ENCODE data around the gene ABCA4. TPM values are rescaled to one million over a fixed set of nuclear protein-coding genes. Genes with fewer than 3 reads are reported as not detected.
"Not testable (repeated sequence)": the region's sequence is repeated elsewhere in the genome, so short reads cannot be mapped to it uniquely, and the experiment has no call there.

Gene ABCA4
- total RNA-seq, 1 donor from 2014 or later = 1.2 TPM

DNA sequence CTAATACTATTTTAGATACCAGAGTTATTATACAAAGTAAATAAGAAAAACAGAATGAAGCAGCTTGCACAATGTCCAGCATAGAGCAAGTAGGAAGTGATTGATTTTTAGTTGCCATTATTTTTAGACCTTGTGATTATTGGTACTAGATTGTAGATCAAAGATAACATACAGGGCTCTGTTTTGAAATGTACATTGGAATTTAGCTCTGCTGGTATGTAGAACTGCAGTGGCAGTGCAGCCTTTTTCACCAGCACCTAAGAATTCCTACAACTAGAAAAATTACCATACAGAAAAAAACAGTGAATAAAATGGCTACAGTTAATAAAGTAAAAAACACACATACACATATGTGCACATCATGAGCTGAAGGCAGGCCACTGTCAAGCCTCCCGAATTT is 32.2 kb upstream of the ABCA4 start:
- Histone ChIP-seq H3K27me3 (no peaks in the 10 kb centered on the region), H3K9me3 (ENCODE audit: low read depth) (no peaks in the 10 kb centered on the region), H2AFZ (replicated peaks) (no peak overlapping the region), H3K9ac (no peak overlapping the region), H3F3A (ENCODE audit: low read depth) (no peaks in the 10 kb centered on the region), H3K4me2 (no peak overlapping the region), H3K27ac (no peak overlapping the region), H4K20me1 (ENCODE audit: low read depth) (no peaks in the 10 kb centered on the region), H3K4me1 (peaks cover 8% of the 10 kb centered on the region), H3K4me3 (no peak overlapping the region), H3K36me3 (no peaks in the 10 kb centered on the region), H3K79me2 (ENCODE audit: low read depth) (no peaks in the 10 kb centered on the region)
- TF ChIP-seq EZH2phosphoT487 (IDR thresholded peaks at IDR 0.05) (no peak), EZH2 (IDR thresholded peaks at IDR 0.05) (no peak)
- Mint-ChIP-seq H3K27ac (no peak overlapping the region), H3K9me3 (no peaks in the 10 kb centered on the region), H3K4me3 (no peak overlapping the region), H3K36me3 (no peaks in the 10 kb centered on the region), H3K4me1 (peaks cover 7% of the 10 kb centered on the region), H3K27me3 (ENCODE audit: insufficient read depth, low read depth) (peaks cover 7% of the 10 kb centered on the region)
- DNase-seq (ENCODE audit: low spot score) = no peak

DNA sequence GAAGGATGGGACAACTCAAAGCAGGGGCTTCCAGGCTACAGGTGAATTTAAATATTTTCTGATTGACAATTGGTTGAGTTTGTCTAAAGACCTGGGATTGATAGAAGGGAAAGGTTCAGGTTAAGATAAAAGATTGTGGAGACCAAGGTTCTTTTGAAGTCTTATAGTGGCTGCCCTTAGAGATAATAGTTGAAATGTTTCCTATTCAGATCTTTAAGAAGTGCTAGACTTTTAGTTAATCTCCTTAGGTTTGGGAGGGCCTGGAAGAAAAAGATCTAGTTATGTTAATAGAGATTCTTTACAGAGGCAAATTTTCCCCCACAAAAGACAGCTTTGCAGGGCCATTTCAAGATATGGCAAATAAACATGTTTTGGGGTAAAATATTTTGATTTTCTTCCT is 28.2 kb upstream of the ABCA4 start:
- H3K4me1 Mint-ChIP-seq; H3K36me3 Mint-ChIP-seq; H3K36me3 ChIP-seq; H3F3A ChIP-seq (ENCODE audit: low read depth); H4K20me1 ChIP-seq (ENCODE audit: low read depth); H3K4me3 Mint-ChIP-seq; H3K79me2 ChIP-seq (ENCODE audit: low read depth); H3K9me3 ChIP-seq (ENCODE audit: low read depth); H3K4me3 ChIP-seq; H3K4me2 ChIP-seq; H3K27ac ChIP-seq; H3K9ac ChIP-seq; H3K27ac Mint-ChIP-seq; H2AFZ ChIP-seq (replicated peaks); DNase-seq (ENCODE audit: low spot score); H3K27me3 ChIP-seq; H3K9me3 Mint-ChIP-seq; H3K27me3 Mint-ChIP-seq (ENCODE audit: insufficient read depth, low read depth): not testable (repeated sequence)
- H3K4me1 ChIP-seq = peaks cover 15% of the 10 kb centered on the region

DNA sequence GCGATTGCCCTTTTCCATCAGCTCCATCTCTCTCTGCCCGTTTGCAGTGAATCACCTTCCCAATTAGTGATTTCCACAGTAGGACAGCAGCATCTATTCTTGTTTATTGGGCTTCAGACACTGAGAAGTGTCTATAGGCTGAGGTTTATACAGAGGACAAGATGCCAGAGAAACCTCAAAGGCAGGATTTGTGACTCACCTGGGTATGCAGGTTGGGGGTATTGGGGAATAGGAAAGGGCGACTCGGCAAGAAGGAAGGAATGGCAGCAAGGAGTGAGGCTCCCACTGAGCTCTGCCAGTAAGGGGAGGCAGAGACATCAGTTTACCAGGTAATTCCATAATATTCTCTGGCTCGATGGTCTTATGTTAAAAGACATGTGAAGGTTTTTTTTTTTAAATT is 25.3 kb upstream of the ABCA4 start:
- H3K4me3 Mint-ChIP-seq = no peak overlapping the region
- H2AFZ ChIP-seq (replicated peaks) = peak overlapping the region; percentile 55
- H3K79me2 ChIP-seq (ENCODE audit: low read depth) = no peaks in the 10 kb centered on the region
- H3K27ac Mint-ChIP-seq = no peak overlapping the region
- no peaks in the 10 kb centered on the region for H3K27me3 ChIP-seq
- H3K9ac ChIP-seq = no peak overlapping the region
- H3K4me2 ChIP-seq = no peak overlapping the region
- H3K4me1 Mint-ChIP-seq = peaks cover 7% of the 10 kb centered on the region
- H3K4me1 ChIP-seq = peaks cover 15% of the 10 kb centered on the region
- no peaks in the 10 kb centered on the region for H3K9me3 ChIP-seq (ENCODE audit: low read depth)
- TF ChIP-seq, protein P1, sequence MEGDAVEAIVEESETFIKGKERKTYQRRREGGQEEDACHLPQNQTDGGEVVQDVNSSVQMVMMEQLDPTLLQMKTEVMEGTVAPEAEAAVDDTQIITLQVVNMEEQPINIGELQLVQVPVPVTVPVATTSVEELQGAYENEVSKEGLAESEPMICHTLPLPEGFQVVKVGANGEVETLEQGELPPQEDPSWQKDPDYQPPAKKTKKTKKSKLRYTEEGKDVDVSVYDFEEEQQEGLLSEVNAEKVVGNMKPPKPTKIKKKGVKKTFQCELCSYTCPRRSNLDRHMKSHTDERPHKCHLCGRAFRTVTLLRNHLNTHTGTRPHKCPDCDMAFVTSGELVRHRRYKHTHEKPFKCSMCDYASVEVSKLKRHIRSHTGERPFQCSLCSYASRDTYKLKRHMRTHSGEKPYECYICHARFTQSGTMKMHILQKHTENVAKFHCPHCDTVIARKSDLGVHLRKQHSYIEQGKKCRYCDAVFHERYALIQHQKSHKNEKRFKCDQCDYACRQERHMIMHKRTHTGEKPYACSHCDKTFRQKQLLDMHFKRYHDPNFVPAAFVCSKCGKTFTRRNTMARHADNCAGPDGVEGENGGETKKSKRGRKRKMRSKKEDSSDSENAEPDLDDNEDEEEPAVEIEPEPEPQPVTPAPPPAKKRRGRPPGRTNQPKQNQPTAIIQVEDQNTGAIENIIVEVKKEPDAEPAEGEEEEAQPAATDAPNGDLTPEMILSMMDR (IDR thresholded peaks at IDR 0.05) = no peak
- TF ChIP-seq EZH2phosphoT487 (IDR thresholded peaks at IDR 0.05) (no peak), EZH2 (IDR thresholded peaks at IDR 0.05) (no peak)
- no peaks in the 10 kb centered on the region for H3F3A ChIP-seq (ENCODE audit: low read depth)
- H3K9me3 Mint-ChIP-seq = no peaks in the 10 kb centered on the region
- H3K36me3 ChIP-seq = no peaks in the 10 kb centered on the region
- H3K4me3 ChIP-seq = no peak overlapping the region
- no peak overlapping the region for H3K27ac ChIP-seq
- no peaks in the 10 kb centered on the region for H3K27me3 Mint-ChIP-seq (ENCODE audit: insufficient read depth, low read depth)
- H4K20me1 ChIP-seq (ENCODE audit: low read depth) = no peaks in the 10 kb centered on the region
- no peak for DNase-seq (ENCODE audit: low spot score)
- no peaks in the 10 kb centered on the region for H3K36me3 Mint-ChIP-seq

DNA sequence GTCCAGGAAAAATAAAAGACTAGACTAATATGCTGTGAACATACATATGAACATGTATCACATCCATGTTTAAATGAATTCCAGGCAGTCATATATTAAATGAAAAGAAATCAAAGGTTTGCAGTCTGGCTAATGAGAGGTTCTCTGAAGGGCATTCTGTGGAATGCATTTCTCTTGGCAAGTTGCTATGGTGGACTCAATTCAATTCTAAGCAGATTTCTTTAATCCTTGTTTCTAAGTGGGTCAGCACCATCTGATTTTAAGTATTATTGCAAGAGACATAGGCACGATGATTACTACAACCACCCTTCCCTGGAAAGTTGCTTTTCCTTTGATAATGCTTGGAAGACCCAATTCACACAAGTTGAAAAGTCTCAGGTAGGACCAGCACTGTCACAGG is 23.9 kb upstream of the ABCA4 start:
- Histone ChIP-seq H4K20me1 (ENCODE audit: low read depth) (no peaks in the 10 kb centered on the region), H3K9ac (no peak overlapping the region), H3K36me3 (no peaks in the 10 kb centered on the region), H3K9me3 (ENCODE audit: low read depth) (no peaks in the 10 kb centered on the region), H3F3A (ENCODE audit: low read depth) (no peaks in the 10 kb centered on the region), H3K79me2 (ENCODE audit: low read depth) (no peaks in the 10 kb centered on the region), H3K27ac (no peak overlapping the region), H3K27me3 (no peaks in the 10 kb centered on the region), H2AFZ (replicated peaks) (no peak overlapping the region), H3K4me1 (peaks cover 15% of the 10 kb centered on the region), H3K4me3 (no peak overlapping the region), H3K4me2 (no peak overlapping the region)
- Mint-ChIP-seq H3K36me3 (no peaks in the 10 kb centered on the region), H3K4me3 (no peak overlapping the region), H3K27me3 (ENCODE audit: insufficient read depth, low read depth) (no peaks in the 10 kb centered on the region), H3K9me3 (no peaks in the 10 kb centered on the region), H3K27ac (no peak overlapping the region), H3K4me1 (peaks cover 7% of the 10 kb centered on the region)
- no peak for DNase-seq (ENCODE audit: low spot score)
- TF ChIP-seq, protein P1 (IDR thresholded peaks at IDR 0.05) = no peak
- TF ChIP-seq EZH2phosphoT487 (IDR thresholded peaks at IDR 0.05) (no peak), EZH2 (IDR thresholded peaks at IDR 0.05) (no peak)

Measured in neural progenitor cell (in vitro differentiated cells).